Measurements from ENCODE around the gene PIP5K1C. TPM values are rescaled to one million over a fixed set of nuclear protein-coding genes. Genes with fewer than 3 reads are reported as not detected.

The PIP5K1C gene
- total RNA-seq, 1 experiment from 2014 or later, result 26.9 TPM

GRCh38 chr19:3618144-3618810 lies 82.0 kb downstream of the PIP5K1C start:
- ChIA-PET RAD21 (ENCODE audit: low non-redundant PET in 1 of 2, low total read pairs in 2 of 2, uncharacterized antibody in 2 of 2, unreplicated experiment in 2 of 2) (no interaction called here), POLR2A (no interaction called here), CTCF (interaction anchor here (0.6 kb wide), 1 partner anchor 15 kb away, joined by 3 read pairs; no protein-coding TSS in a partner anchor)
- H3K36me3 ChIP-seq (ENCODE audit: control insufficient read depth in 1 of 2, insufficient read depth in 2 of 2, low read length in 2 of 2), result peaks cover 0 to 5% of the 10 kb centered on the region in 2 experiments; a peak in 2 of 4 replicates
- no peak for DNase-seq (ENCODE audit: low read depth, low spot score)
- H3K9me3 ChIP-seq (ENCODE audit: control insufficient read depth in 1 of 2, insufficient read depth in 1 of 2, low read depth in 1 of 2, low read length in 2 of 2), result no peaks in the 10 kb centered on the region
- H3K79me2 ChIP-seq (ENCODE audit: insufficient read depth, low read length), result no peaks in the 10 kb centered on the region
- peak; percentile 71 to 91 (median 90); a peak in 5 of 6 replicates for TF ChIP-seq CTCF (IDR thresholded peaks at IDR 0.05 in 2 of 3, conservative IDR thresholded peaks at IDR 0.05 in 1 of 3; ENCODE audit: borderline replicate concordance in 1 of 3, insufficient read depth in 1 of 3, low read depth in 2 of 3, low read length in 2 of 3)
- peak; percentile 86 for TF ChIP-seq RAD21 (IDR thresholded peaks at IDR 0.05; ENCODE audit: low read depth)
- no peak for TF ChIP-seq CBX3 (IDR thresholded peaks at IDR 0.05; ENCODE audit: low read depth)
- no peak for TF ChIP-seq ELF1 (IDR thresholded peaks at IDR 0.05; ENCODE audit: borderline replicate concordance, low read depth)
- no peak for TF ChIP-seq EGR1 (IDR thresholded peaks at IDR 0.05; ENCODE audit: low read depth)
- TF ChIP-seq SIN3A (IDR thresholded peaks at IDR 0.05; ENCODE audit: low read depth), result no peak
- TF ChIP-seq SRF (IDR thresholded peaks at IDR 0.05; ENCODE audit: low read depth), result no peak
- no peak for TF ChIP-seq YY1 (IDR thresholded peaks at IDR 0.05; ENCODE audit: extremely low read depth, insufficient replicate concordance, low read depth, low read length)
- no peak for TF ChIP-seq REST (IDR thresholded peaks at IDR 0.05; ENCODE audit: low read depth)
- no peak for TF ChIP-seq EZH2 (IDR thresholded peaks at IDR 0.05)
- no peak for TF ChIP-seq ZBTB33 (IDR thresholded peaks at IDR 0.05; ENCODE audit: extremely low read depth, insufficient replicate concordance, low read length)
- TF ChIP-seq ZNF274 (IDR thresholded peaks at IDR 0.05; ENCODE audit: low read depth, low read length), result no peak
- TF ChIP-seq SP1 (IDR thresholded peaks at IDR 0.05; ENCODE audit: low read depth), result no peak
- H3K27me3 ChIP-seq (ENCODE audit: insufficient read depth, low read length), result no peaks in the 10 kb centered on the region
- ATAC-seq, result peak; percentile 83
- H3K4me3 ChIP-seq (replicated peaks in 1 of 2; ENCODE audit: low read depth in 1 of 2, low read length in 2 of 2), result no peak overlapping the region
- H2AFZ ChIP-seq (ENCODE audit: low read depth, low read length, poor library complexity, severe bottlenecking), result no peak overlapping the region
- BruUV-seq (replicated peaks), result no TSS peak
- intact Hi-C loops (cut with micrococcal nuclease), result loop anchor here (1.0 kb wide), 1 partner anchor 32 kb away; no protein-coding TSS in a partner anchor
- H3K4me2 ChIP-seq (ENCODE audit: low read length), result no peak overlapping the region
- H3K27ac ChIP-seq (ENCODE audit: low read depth, low read length), result no peak overlapping the region
- no peaks in the 10 kb centered on the region for H3K9me2 ChIP-seq (ENCODE audit: insufficient read depth)
- H3K4me1 ChIP-seq (ENCODE audit: control insufficient read depth in 1 of 2, insufficient read depth in 2 of 2, low read length in 2 of 2), result no peaks in the 10 kb centered on the region
- H4K20me1 ChIP-seq (ENCODE audit: insufficient read depth), result no peaks in the 10 kb centered on the region
- H3K9ac ChIP-seq (ENCODE audit: low read length), result no peak overlapping the region
